IMR-90 (cell line): ENCODE results near the gene NCOA3.

Experiments
- BHLHE40 ChIP-seq: fragments of 150-350 bp; IDR thresholded peaks from 2 replicates; pipeline ENCODE4 v1.6.1; 2016; ENCODE audit warnings: mild to moderate bottlenecking, low read depth, low read length
- CTCF ChIP-seq: conservative IDR thresholded peaks from 2 replicates; pipeline ENCODE4 v1.5.1; 2012; ENCODE audit warnings: mild to moderate bottlenecking, low read depth, low read length, improper control_type of control experiment
- MAFK ChIP-seq: IDR thresholded peaks from 2 replicates; pipeline ENCODE4 v1.6.1; 2012; ENCODE audit warnings: low read depth, low read length, improper control_type of control experiment
- POLR2A ChIP-seq: IDR thresholded peaks from 2 replicates; pipeline ENCODE4 v1.6.1; 2012; ENCODE audit warnings: mild to moderate bottlenecking, low read depth, low read length
- RAD21 ChIP-seq: IDR thresholded peaks from 2 replicates; pipeline ENCODE4 v1.6.1; 2012; ENCODE audit warnings: low read length, improper control_type of control experiment
- RFX5 ChIP-seq: IDR thresholded peaks from 2 replicates; pipeline ENCODE4 v1.8.0; 2012; ENCODE audit warnings: low read depth, mild to moderate bottlenecking, low read length, moderate library complexity

- no peak for TF ChIP-seq BHLHE40
- TF ChIP-seq CTCF = no peak
- no peak for TF ChIP-seq MAFK
- TF ChIP-seq POLR2A = no peak
- no peak for TF ChIP-seq RAD21
- TF ChIP-seq RFX5 = no peak
Measured at GRCh38 chr20:47480239-47480638, 21.4 kb upstream of the NCOA3 start.
